ENCODE results near the gene IYD.

IYD gene

DNA sequence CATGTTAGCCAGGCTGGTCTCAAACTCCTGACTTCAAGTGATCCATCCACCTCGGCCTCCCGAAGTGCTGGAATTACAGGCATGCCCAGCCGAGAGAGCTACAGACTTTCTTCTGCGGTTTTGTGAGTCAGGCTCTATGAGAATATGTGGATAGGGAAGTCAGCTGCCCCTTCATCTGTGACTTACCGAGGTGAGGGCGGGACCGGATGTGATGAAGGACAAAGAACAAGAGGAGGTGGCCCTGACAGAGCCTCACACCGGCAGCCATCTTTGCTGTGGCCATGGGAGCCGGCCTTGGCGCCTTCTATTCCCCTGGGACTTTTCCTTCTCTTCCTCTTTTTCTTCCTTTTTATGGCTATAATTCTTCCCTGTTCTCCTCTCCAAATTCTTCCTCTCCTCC lies 67.0 kb downstream of the IYD start:
- TF ChIP-seq, protein P1, sequence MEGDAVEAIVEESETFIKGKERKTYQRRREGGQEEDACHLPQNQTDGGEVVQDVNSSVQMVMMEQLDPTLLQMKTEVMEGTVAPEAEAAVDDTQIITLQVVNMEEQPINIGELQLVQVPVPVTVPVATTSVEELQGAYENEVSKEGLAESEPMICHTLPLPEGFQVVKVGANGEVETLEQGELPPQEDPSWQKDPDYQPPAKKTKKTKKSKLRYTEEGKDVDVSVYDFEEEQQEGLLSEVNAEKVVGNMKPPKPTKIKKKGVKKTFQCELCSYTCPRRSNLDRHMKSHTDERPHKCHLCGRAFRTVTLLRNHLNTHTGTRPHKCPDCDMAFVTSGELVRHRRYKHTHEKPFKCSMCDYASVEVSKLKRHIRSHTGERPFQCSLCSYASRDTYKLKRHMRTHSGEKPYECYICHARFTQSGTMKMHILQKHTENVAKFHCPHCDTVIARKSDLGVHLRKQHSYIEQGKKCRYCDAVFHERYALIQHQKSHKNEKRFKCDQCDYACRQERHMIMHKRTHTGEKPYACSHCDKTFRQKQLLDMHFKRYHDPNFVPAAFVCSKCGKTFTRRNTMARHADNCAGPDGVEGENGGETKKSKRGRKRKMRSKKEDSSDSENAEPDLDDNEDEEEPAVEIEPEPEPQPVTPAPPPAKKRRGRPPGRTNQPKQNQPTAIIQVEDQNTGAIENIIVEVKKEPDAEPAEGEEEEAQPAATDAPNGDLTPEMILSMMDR (IDR thresholded peaks at IDR 0.05; ENCODE audit: insufficient read depth, low read length, poor library complexity, severe bottlenecking) = no peak
- Histone ChIP-seq H3K36me3 (ENCODE audit: control insufficient read depth, insufficient read depth, low read length) (no peaks in the 10 kb centered on the region), H3K27me3 (replicated peaks; ENCODE audit: control insufficient read depth, insufficient read depth, low read length) (no peaks in the 10 kb centered on the region; the same call in 1 of the 2 replicates), H3K4me3 (replicated peaks; ENCODE audit: low read depth, low read length) (no peak overlapping the region)
- DNase-seq (ENCODE audit: extremely low read depth, insufficient read length) = no peak

DNA sequence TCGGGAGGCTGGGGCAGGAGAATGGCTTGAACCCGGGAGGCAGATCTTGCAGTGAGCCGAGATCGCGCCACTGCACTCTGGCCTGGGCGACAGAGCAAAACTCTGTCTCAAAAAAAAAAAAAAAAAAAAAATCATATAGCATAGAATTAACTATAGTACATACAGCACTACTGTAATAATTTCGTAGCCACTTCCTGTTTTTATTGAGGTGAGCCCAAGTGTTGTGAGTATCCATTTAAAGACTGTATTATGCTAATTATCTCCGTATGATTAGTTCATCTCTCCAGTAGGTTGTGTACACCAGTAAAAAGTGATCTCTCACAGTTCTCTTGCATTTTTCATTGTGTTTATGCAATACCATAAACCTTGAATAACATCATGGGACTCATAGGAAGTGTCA lies 70.6 kb downstream of the IYD start:
- no peaks in the 10 kb centered on the region; the same call in 1 of the 2 replicates for H3K27me3 ChIP-seq (replicated peaks; ENCODE audit: control insufficient read depth, insufficient read depth, low read length)
- DNase-seq (ENCODE audit: extremely low read depth, insufficient read length) = no peak
- H3K36me3 ChIP-seq (ENCODE audit: control insufficient read depth, insufficient read depth, low read length) = no peaks in the 10 kb centered on the region
- TF ChIP-seq, protein P1 (IDR thresholded peaks at IDR 0.05; ENCODE audit: insufficient read depth, low read length, poor library complexity, severe bottlenecking) = no peak
- no peak overlapping the region for H3K4me3 ChIP-seq (replicated peaks; ENCODE audit: low read depth, low read length)

DNA sequence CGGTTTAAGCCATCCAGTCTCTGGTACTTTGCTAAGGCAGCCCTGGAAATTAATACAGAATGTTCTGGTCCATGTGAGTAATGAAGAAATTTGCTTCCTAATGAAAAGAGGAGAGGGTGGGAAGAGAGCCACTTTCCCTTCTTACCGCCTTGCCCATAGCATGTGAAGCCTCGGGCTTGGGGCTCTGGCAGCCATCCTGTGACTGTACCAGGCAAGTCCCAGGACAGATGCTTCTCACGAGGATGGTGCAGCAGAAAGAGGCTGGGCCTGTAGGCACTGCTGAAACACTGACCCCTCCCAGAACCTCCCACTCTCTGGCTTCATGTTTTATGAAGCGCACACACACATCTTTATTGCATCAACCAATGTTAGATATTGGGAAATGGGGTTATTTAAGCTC lies 74.8 kb downstream of the IYD start:
- Histone ChIP-seq H3K27me3 (replicated peaks; ENCODE audit: control insufficient read depth, insufficient read depth, low read length) (no peaks in the 10 kb centered on the region), H3K36me3 (ENCODE audit: control insufficient read depth, insufficient read depth, low read length) (no peaks in the 10 kb centered on the region), H3K4me3 (replicated peaks; ENCODE audit: low read depth, low read length) (no peak overlapping the region)
- TF ChIP-seq, protein P1 (IDR thresholded peaks at IDR 0.05; ENCODE audit: insufficient read depth, low read length, poor library complexity, severe bottlenecking) = no peak
- no peak for DNase-seq (ENCODE audit: extremely low read depth, insufficient read length)

DNA sequence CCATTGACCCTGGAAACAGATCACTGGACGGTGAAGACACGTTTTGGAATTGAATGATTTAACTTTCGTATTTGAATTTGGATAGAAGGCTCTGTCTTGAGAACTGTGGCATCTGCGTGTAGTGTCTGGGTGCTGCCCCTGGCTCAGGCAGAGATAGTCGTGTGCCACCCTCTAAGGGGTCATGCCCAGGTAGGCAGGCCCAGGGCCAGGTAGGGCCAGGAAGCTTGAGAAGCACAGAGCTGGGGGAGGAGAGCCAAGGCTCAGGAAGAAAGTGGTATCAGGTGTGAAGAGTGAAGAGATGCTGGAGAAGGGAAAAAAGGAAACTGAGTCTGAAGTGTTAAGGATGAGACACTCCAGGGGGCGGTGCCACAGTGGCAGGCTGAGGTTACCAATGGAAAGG lies 75.5 kb downstream of the IYD start:
- H3K27me3 ChIP-seq (replicated peaks; ENCODE audit: control insufficient read depth, insufficient read depth, low read length) = no peaks in the 10 kb centered on the region
- no peak for DNase-seq (ENCODE audit: extremely low read depth, insufficient read length)

DNA sequence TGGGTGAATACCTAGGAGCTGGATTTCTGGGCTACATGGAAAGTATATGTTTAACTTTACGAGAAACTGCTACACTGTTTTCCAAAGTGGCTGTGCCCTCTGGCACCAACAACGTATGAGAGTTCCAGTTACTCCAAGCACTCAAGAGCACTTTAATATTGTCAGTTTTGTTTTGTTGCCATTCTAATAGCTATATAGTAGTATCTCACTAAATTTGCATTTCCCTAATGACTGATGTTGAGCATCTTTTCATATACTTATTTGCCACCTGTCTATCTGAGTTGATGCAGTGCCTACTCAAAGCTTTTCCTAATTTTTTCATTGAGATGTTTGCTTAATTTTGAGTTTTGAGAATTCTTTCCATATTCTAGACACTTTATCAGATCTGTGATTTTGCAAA lies 76.7 kb downstream of the IYD start:
- no peak overlapping the region for H3K4me3 ChIP-seq (replicated peaks; ENCODE audit: low read depth, low read length)
- DNase-seq (ENCODE audit: extremely low read depth, insufficient read length) = no peak

More for the DNA sequence above, 75.5 kb downstream of the IYD start:
- no peaks in the 10 kb centered on the region for H3K36me3 ChIP-seq (ENCODE audit: control insufficient read depth, insufficient read depth, low read length)
- H3K4me3 ChIP-seq (replicated peaks; ENCODE audit: low read depth, low read length) = no peak overlapping the region
- TF ChIP-seq, protein P1 (IDR thresholded peaks at IDR 0.05; ENCODE audit: insufficient read depth, low read length, poor library complexity, severe bottlenecking) = no peak

More for the DNA sequence above, 76.7 kb downstream of the IYD start:
- Histone ChIP-seq H3K27me3 (replicated peaks; ENCODE audit: control insufficient read depth, insufficient read depth, low read length) (no peaks in the 10 kb centered on the region), H3K36me3 (ENCODE audit: control insufficient read depth, insufficient read depth, low read length) (no peaks in the 10 kb centered on the region)
- TF ChIP-seq, protein P1 (IDR thresholded peaks at IDR 0.05; ENCODE audit: insufficient read depth, low read length, poor library complexity, severe bottlenecking) = no peak

Measured in GM06990 (cell line).